H9 (cell line): Measurements from ENCODE around the gene EEF1G. TPM values are rescaled to one million over a fixed set of nuclear protein-coding genes. Genes with fewer than 3 reads are reported as not detected.
A peak's percentile ranks its signal among the peaks of the same experiment; 100 is the strongest.

Experiments
- DNase-seq: peaks from one replicate; pipeline ENCODE4 v3.0.0-alpha.2; 2017
- H2AFZ ChIP-seq: one replicate; pipeline ENCODE4 v1.6.1; 2013; ENCODE audit warnings: mild to moderate bottlenecking, low read length, control low read depth, moderate library complexity
- H2AK5ac ChIP-seq: 2 replicates; pipeline ENCODE4 v1.6.1; 2013; ENCODE audit warnings: low read length, control low read depth, mixed read lengths; ENCODE audit not compliant: insufficient read length
- H2BK120ac ChIP-seq: one replicate; pipeline ENCODE4 v1.6.1; 2013; ENCODE audit warnings: low read depth, mild to moderate bottlenecking, low read length, control low read depth, inconsistent platforms; ENCODE audit not compliant: poor library complexity, severe bottlenecking
- H2BK12ac ChIP-seq: 2 replicates; pipeline ENCODE4 v1.6.1; 2013; ENCODE audit warnings: low read length, control low read depth, mixed read lengths, low read depth; ENCODE audit not compliant: insufficient read length
- H2BK15ac ChIP-seq: 2 replicates; pipeline ENCODE4 v1.6.1; 2013; ENCODE audit warnings: low read depth, low read length, control low read depth
- H2BK20ac ChIP-seq: one replicate; pipeline ENCODE4 v1.6.1; 2013; ENCODE audit warnings: low read depth, mild to moderate bottlenecking, low read length, control low read depth, inconsistent platforms; ENCODE audit not compliant: poor library complexity, severe bottlenecking
- H2BK5ac ChIP-seq: 2 replicates; pipeline ENCODE4 v1.6.1; 2013; ENCODE audit warnings: low read length, control low read depth, mixed read lengths; ENCODE audit not compliant: insufficient read length
- H3K14ac ChIP-seq: 2 replicates; pipeline ENCODE4 v1.6.1; 2013; ENCODE audit warnings: low read length, control low read depth; ENCODE audit not compliant: insufficient read depth
- H3K18ac ChIP-seq: 2 replicates; pipeline ENCODE4 v1.6.1; 2013; ENCODE audit warnings: low read depth, mild to moderate bottlenecking, mixed read lengths, low read length, control low read depth; ENCODE audit not compliant: insufficient read length
- H3K23ac ChIP-seq: 2 replicates; pipeline ENCODE4 v1.6.1; 2013; ENCODE audit warnings: low read length, control low read depth, mixed read lengths, low read depth; ENCODE audit not compliant: insufficient read length
- H3K23me2 ChIP-seq: 2 replicates; pipeline ENCODE4 v1.6.1; 2013; ENCODE audit warnings: low read depth, mild to moderate bottlenecking, mixed read lengths, low read length, control low read depth; ENCODE audit not compliant: insufficient read length, poor library complexity, severe bottlenecking
- H3K27ac ChIP-seq: 2 replicates; pipeline ENCODE4 v1.5.1; 2013; ENCODE audit warnings: low read length, control low read depth, mixed read lengths, low read depth; ENCODE audit not compliant: insufficient read length
- H3K27me3 ChIP-seq: 2 replicates; pipeline ENCODE4 v1.6.1; 2013; ENCODE audit warnings: low read length, control low read depth, inconsistent platforms; ENCODE audit not compliant: insufficient read depth
- H3K4ac ChIP-seq: 2 replicates; pipeline ENCODE4 v1.6.1; 2013; ENCODE audit warnings: low read depth, mild to moderate bottlenecking, control low read depth, inconsistent platforms, low read length, moderate library complexity
- H3K4me1 ChIP-seq: 2 replicates; pipeline ENCODE4 v1.6.1; 2013; ENCODE audit warnings: low read length, control low read depth, inconsistent platforms; ENCODE audit not compliant: insufficient read depth
- H3K4me2 ChIP-seq: 2 replicates; pipeline ENCODE4 v1.6.1; 2013; ENCODE audit warnings: low read length, control low read depth, mixed read lengths; ENCODE audit not compliant: insufficient read length, insufficient read depth
- H3K56ac ChIP-seq: 2 replicates; pipeline ENCODE4 v1.6.1; 2013; ENCODE audit warnings: low read depth, mild to moderate bottlenecking, mixed read lengths, low read length, control low read depth; ENCODE audit not compliant: insufficient read length
- H3K79me1 ChIP-seq: 2 replicates; pipeline ENCODE4 v1.6.1; 2013; ENCODE audit warnings: low read depth, mild to moderate bottlenecking, moderate library complexity, low read length, control low read depth, inconsistent platforms; ENCODE audit not compliant: insufficient read depth, poor library complexity, severe bottlenecking
- H3K79me2 ChIP-seq: 2 replicates; pipeline ENCODE4 v1.6.1; 2013; ENCODE audit warnings: low read length, control low read depth, inconsistent platforms; ENCODE audit not compliant: insufficient read depth
- H3K9ac ChIP-seq: 2 replicates; pipeline ENCODE4 v1.6.1; 2013; ENCODE audit warnings: low read length, control low read depth, mixed read lengths; ENCODE audit not compliant: insufficient read length; ENCODE audit errors: extremely low read depth
- H3K9me3 ChIP-seq: one replicate; pipeline ENCODE4 v1.6.1; 2013; ENCODE audit warnings: low read depth, low read length, inconsistent platforms; ENCODE audit not compliant: control insufficient read depth
- H3T11ph ChIP-seq: one replicate; pipeline ENCODE4 v1.6.1; 2013; ENCODE audit warnings: mild to moderate bottlenecking, low read length, control low read depth, inconsistent platforms
- H4K20me1 ChIP-seq: one replicate; pipeline ENCODE4 v1.6.1; 2013; ENCODE audit not compliant: control insufficient read depth, insufficient read length, insufficient read depth
- H4K5ac ChIP-seq: 2 replicates; pipeline ENCODE4 v1.6.1; 2013; ENCODE audit warnings: low read depth, mild to moderate bottlenecking, mixed read lengths, low read length, control low read depth; ENCODE audit not compliant: insufficient read length
- H4K8ac ChIP-seq: replicated peaks from 2 replicates; pipeline ENCODE4 v1.6.1; 2013; ENCODE audit warnings: low read length, control low read depth, mixed read lengths, low read depth; ENCODE audit not compliant: insufficient read length
- H4K91ac ChIP-seq: 2 replicates; pipeline ENCODE4 v1.6.1; 2013; ENCODE audit warnings: low read depth, mild to moderate bottlenecking, moderate library complexity, mixed read lengths, low read length, control low read depth; ENCODE audit not compliant: insufficient read length
- H3K27ac Mint-ChIP-seq, 3 experiments: 2 replicates in 2 of 3; 3 replicates in 1 of 3; pipeline ENCODE4 v1.8.0; 2020 to 2021; ENCODE audit warnings: mixed read lengths in 3 of 3, mild to moderate bottlenecking in 1 of 3, moderate library complexity in 1 of 3
- H3K27me3 Mint-ChIP-seq: 2 replicates; pipeline ENCODE4 v1.8.0; 2021; ENCODE audit warnings: low read depth, mild to moderate bottlenecking, moderate library complexity, mixed read lengths
- H3K36me3 Mint-ChIP-seq, 3 experiments: 2 replicates in 2 of 3; 3 replicates in 1 of 3; pipeline ENCODE4 v1.8.0; 2020 to 2021; ENCODE audit warnings: low read depth in 3 of 3, mixed read lengths in 3 of 3; ENCODE audit not compliant: insufficient read depth in 1 of 3
- H3K4me1 Mint-ChIP-seq, 2 experiments: 2 replicates each; pipeline ENCODE4 v1.8.0; 2020; ENCODE audit warnings: mixed read lengths in 2 of 2
- H3K4me3 Mint-ChIP-seq, 2 experiments: 2 replicates in 1 of 2; 3 replicates in 1 of 2; pipeline ENCODE4 v1.8.0; 2020 to 2021; ENCODE audit warnings: mild to moderate bottlenecking in 2 of 2, mixed read lengths in 2 of 2, moderate library complexity in 1 of 2
- H3K9me3 Mint-ChIP-seq, 2 experiments: 2 replicates in 1 of 2; 3 replicates in 1 of 2; pipeline ENCODE4 v1.8.0; 2020; ENCODE audit warnings: mild to moderate bottlenecking in 2 of 2, mixed read lengths in 2 of 2, moderate library complexity in 1 of 2
- CTCF ChIP-seq: fragments of 200-600 bp; sonication (generic); conservative IDR thresholded peaks from 3 replicates; pipeline ENCODE4 v1.8.0; 2021; ENCODE audit warnings: antibody characterized with exemption, mild to moderate bottlenecking
- WGBS: extraction: QIAGEN DNeasy Blood & Tissue Kit; methylation state at CpG from one replicate; pipeline ENCODE4 v1.1.7; 2013; ENCODE audit warnings: missing lambda C conversion rate, low lambda C conversion rate, mixed read lengths; ENCODE audit not compliant: insufficient read length; ENCODE audit errors: extremely low coverage; 5-methylcytosine and 5-hydroxymethylcytosine counted together
- total RNA-seq: library from RNA; stranded (reverse); gene quantifications from 2 replicates; pipeline ENCODE4 v1.2.1, GENCODE V29; 2021

Gene EEF1G
- total RNA-seq, 1 experiment from 2014 or later, result 1,790 TPM

GRCh38 chr11:62621567-62622470, 48.1 kb upstream of the EEF1G start, which contains the start of gene B3GAT3:
Gene B3GAT3, minus strand, starts transcription at chr11:62621986. Its CDS starts 39 bp downstream, at chr11:62621947.
- Histone ChIP-seq H2BK20ac (no peak within 1 kb of the TSS), H3K14ac (peak within 1 kb of the TSS; percentile 83), H3K9ac (peak within 1 kb of the TSS; percentile 85), H3K18ac (peak within 1 kb of the TSS; percentile 87), H3K23me2 (peaks cover 8% of the 10 kb centered on the region), H3K79me1 (no peaks in the 10 kb centered on the region), H3T11ph (no peak within 1 kb of the TSS), H2BK120ac (no peak within 1 kb of the TSS), H3K79me2 (no peaks in the 10 kb centered on the region; the same call in 1 of the 2 replicates), H2BK15ac (no peak within 1 kb of the TSS), H3K4ac (no peak within 1 kb of the TSS), H3K23ac (peak within 1 kb of the TSS; percentile 93), H4K91ac (no peak within 1 kb of the TSS), H3K27ac (no peak within 1 kb of the TSS), H3K27me3 (no peaks in the 10 kb centered on the region), H2AK5ac (no peak within 1 kb of the TSS), H2BK12ac (no peak within 1 kb of the TSS), H4K5ac (no peak within 1 kb of the TSS), H3K4me1 (peaks cover 2% of the 10 kb centered on the region; the same call in 1 of the 2 replicates), H3K56ac (no peak within 1 kb of the TSS), H3K9me3 (no peaks in the 10 kb centered on the region), H4K20me1 (no peaks in the 10 kb centered on the region), H2AFZ (no peak within 1 kb of the TSS), H3K4me2 (peak within 1 kb of the TSS; percentile 98), H2BK5ac (no peak within 1 kb of the TSS), H4K8ac (no peak within 1 kb of the TSS)
- H3K27me3 Mint-ChIP-seq, result no peaks in the 10 kb centered on the region
- H3K4me3 Mint-ChIP-seq, result peak within 1 kb of the TSS; percentile 95 to 98
- peak; percentile 99 for DNase-seq
- H3K9me3 Mint-ChIP-seq, result no peaks in the 10 kb centered on the region
- peaks cover 17 to 19% of the 10 kb centered on the region in 2 experiments for H3K4me1 Mint-ChIP-seq
- no peak for TF ChIP-seq CTCF
- no CpG with 5 or more reads among the region's 77 CpGs for WGBS
- H3K27ac Mint-ChIP-seq, result peak within 1 kb of the TSS; percentile 95 to 98 (median 96)
- H3K36me3 Mint-ChIP-seq, result peaks cover 19 to 39% (median 38%) of the 10 kb centered on the region in 3 experiments; a peak in 6 of 7 replicates
